Activated CD4-positive, CD25-positive, alpha-beta regulatory T cell (primary cell): ENCODE data around the gene MEPE.

Experiments
- DNase-seq, 4 experiments: peaks; one replicate each; lab custom pipeline; 2025; lab: John Stamatoyannopoulos, UW

MEPE gene

GRCh38 chr4:87840149-87840548 lies 7.4 kb downstream of the MEPE start:
- no peak for DNase-seq

DNA sequence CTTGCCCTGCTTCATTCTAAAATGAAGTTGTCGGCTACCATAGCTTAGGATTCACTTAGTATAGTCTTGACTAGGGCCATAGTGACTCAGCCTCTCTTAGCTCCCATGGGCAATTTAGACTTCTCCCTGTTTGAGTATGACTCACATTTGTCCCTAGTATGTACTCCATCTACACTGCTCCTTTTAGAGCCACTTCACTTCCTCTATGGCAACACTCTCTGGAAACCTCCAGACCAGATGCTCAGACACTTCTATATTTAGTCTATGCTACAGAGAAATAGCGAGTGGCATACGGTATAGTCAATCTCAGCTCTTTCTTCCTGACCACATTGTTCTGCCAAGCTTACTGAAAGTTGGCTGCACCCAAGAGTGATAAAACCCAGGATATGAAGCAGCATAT lies 11.2 kb downstream of the MEPE start:
- no peak for DNase-seq

- no peak for DNase-seq
Observed at GRCh38 chr4:87844452-87844851, 11.7 kb downstream of the MEPE start.

- DNase-seq, result no peak
Observed at GRCh38 chr4:87846226-87846625, 13.5 kb downstream of the MEPE start.

GRCh38 chr4:87848622-87849351 lies 16.0 kb downstream of the MEPE start:
- peak in 1 of 4 experiments; percentile 3 for DNase-seq

GRCh38 chr4:87849612-87850011 lies 16.8 kb downstream of the MEPE start:
- DNase-seq, result no peak

GRCh38 chr4:87851332-87851731 lies 18.6 kb downstream of the MEPE start:
- no peak for DNase-seq

DNA sequence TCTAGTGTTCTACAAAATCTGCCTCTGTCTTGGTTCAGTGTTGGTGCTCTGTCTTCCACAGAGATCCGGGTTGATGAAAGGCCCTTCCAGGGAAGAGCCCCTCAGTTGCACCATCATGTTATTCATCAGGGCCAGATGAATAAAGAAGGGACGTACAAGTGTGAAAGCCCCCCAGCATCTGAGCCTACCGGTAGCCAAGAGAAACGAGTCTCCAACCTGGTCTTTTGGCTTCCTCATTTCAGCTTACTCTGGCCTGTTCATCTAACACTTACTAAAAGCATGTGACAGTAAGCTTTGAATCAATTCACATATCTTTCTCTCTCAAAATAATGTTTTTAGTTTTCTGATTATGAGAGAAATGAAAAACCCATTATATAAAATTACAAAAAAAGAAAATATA lies 19.2 kb downstream of the MEPE start:
- DNase-seq, result no peak

DNA sequence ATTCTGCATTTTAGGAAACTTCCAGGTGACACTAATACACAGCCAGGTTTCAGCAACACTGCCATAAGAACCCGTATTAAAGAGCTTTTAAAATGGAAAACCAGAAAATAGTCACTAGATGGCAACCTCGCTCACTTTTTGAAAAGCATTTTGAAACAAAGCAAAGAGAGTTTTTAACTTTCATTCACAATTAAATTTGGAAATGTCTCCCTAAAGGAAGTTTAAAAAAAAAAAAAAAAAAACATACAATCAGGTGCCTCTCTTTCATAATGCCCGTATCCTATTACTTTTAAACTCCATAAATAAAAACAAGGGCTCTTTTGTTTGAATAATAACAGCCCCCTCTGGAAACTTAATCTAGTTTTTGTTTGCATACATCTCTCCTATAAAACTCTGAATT lies 20.3 kb downstream of the MEPE start:
- no peak for DNase-seq

- DNase-seq, result no peak
Observed at GRCh38 chr4:87853891-87854290, 21.1 kb downstream of the MEPE start.

DNA sequence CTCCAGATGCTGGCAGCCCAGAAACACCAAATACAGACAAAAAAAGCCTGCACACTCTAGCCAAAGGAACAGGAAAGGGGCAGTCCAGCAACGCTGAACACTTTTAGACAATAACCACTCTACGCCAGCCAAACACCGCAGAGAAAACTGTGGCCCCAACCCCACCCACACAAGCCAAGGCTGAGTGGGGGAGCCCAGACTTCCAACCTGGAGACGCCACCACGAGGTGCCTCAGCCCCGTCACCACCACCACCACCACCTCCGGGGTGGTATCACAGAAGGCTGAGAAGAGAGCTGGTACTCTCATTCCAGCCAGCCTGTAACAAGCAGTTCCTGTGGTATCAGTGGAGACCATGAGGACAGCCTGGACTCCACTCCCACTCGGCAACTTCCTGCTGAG lies 22.8 kb downstream of the MEPE start:
- no peak for DNase-seq

- DNase-seq, result no peak
Observed at GRCh38 chr4:87856816-87857215, 24.0 kb downstream of the MEPE start.

DNA sequence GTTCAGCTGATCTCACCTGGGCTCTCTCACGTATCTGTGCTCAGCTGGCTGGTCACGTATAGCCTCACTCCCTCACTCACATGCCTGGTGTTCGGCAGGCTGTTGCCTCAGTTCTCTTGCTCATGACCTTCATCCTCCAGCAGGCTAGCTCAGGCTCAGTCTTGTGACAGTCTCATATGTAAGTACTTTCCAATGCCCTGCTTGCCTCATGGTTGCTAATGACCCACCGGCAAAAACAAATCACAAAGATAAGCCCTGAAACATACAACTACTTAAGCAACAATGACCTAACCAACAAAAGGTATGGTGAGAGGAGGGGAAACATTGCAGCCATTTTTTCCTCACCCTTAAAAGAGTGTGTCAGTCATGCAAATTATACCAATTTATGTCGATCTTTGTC lies 25.0 kb downstream of the MEPE start:
- no peak for DNase-seq

DNA sequence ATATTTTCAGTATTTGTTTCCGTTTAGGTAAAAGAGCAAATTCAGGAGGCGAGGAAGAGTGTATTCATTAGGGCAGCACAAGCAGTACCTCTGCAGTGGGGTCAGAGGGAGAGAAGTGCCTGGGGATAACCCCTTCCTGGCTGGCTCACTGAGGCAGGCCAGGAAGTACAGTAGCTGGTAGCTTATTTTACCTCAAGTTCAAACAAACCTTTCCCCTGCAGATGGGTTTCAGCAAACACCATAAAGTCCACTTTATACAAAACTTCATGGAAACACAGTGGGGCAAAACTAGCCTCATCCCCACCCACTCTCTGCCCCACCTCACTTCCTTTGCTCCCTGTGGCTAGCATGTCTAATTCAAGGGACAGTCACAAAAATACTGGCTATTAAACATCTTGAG lies 29.5 kb downstream of the MEPE start:
- DNase-seq, result no peak

DNA sequence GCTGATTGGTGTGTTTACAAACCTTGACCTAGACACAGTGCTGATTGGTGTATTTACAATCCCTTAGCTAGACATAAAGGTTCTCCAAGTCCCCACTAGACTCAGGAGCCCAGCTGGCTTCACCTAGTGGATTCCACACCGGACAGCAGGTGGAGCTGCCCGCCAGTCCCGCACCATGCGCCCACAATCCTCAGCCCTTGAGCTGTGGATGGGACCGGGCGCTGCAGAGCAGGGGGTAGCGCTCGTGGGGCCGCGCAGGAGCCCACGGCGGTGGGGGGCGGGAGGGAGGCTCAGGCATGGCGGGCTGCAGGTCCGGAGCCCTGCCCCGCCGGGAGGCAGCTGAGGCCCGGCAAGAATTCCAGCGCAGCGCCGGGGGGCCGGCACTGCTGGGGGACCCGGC lies 30.7 kb downstream of the MEPE start:
- no peak for DNase-seq

GRCh38 chr4:87864321-87864720 lies 31.6 kb downstream of the MEPE start:
- no peak for DNase-seq

DNA sequence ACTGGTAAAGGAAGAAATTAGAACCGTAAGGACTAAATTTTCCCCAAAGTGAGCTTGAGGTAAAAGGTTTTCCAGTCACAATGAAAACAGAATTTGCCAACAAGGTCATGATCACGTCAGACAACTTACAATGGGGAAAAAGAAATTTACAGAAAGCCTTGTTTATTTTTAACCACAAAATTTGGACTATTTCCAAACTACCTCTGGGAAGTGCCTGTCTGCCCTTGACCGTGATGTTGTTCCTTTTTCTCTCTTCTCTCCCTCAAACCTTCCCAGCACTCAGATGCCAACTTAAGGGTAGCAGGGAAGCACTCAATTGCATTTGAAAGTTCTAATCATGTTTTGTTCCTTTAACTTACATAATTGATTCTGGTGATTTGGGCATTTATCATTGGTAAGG lies 32.5 kb downstream of the MEPE start:
- DNase-seq, result no peak

GRCh38 chr4:87865960-87866598 lies 33.3 kb downstream of the MEPE start:
- no peak for DNase-seq

- DNase-seq, result no peak
Observed at GRCh38 chr4:87868522-87868921, 35.8 kb downstream of the MEPE start.

DNA sequence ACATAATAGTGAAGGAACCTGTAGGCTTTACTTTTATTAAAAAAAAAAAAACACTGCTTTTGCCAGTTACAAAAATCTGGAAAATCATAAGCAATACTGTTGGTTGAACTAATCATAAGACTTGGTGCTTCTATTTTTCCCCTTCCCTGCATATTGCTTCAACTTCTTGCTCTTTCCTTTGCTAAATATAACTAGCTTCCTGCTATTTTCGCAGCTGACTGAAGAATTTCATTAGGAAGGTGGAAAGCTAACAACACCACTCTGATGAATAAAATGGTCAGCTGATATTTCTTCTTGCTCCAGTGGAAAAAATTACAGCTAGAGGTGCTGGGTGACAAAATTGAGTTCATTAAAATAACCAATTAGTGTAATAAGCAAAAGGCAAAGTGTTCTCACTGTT lies 39.3 kb downstream of the MEPE start:
- no peak for DNase-seq

GRCh38 chr4:87875191-87875590 lies 42.4 kb downstream of the MEPE start:
- DNase-seq, result no peak

DNA sequence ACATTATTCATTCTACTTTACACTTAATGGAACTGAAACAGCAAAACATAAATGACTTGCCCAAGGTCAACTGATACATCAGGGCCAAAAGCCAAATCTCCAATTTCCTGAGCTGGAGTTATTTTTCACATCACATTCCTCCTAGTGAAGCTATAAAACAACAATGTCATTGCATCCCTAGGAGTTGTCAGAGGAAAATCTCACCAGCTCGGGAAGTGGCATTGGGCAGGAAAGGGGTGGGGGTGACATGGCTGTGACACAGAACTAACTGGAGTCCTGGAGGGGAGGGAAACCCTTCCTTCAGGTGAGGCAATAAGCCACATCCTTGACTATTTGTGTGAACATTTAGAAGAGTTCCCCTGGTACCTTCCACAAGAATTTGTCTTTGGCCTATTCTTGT lies 47.3 kb downstream of the MEPE start:
- DNase-seq, result no peak

- DNase-seq, result no peak
Observed at GRCh38 chr4:87881115-87881514, 48.3 kb downstream of the MEPE start.

DNA sequence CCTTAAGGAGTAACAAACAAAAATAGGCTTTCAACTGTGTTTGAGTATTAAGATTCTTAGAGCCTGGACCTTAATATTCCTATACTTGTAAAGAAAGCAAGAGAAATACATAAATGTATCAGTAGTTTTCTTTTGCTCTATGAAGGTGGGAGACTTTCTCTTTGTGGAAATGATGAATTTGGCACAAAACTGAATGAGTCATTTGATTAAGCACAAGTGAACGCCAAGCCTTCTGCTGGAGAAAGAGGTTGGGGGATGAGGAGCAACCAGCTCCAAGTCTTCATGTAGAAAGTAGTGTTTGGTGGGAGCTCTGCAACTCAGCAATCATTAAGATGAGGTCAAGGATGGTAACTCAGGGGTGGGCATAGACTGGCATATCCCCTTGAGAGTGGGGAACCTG lies 49.6 kb downstream of the MEPE start:
- DNase-seq, result no peak
